Immature natural killer cell (primary cell): ENCODE results near the gene PIEZO1. TPM values are rescaled to one million over a fixed set of nuclear protein-coding genes. Genes with fewer than 3 reads are reported as not detected.

Source experiments
- DNase-seq, 3 donors: peaks; one replicate each; pipeline ENCODE4 v3.0.0; 2022; ENCODE audit warnings: mixed read lengths in 1 of 3
- H3K27ac Mint-ChIP-seq, 6 donors: one replicate each; pipeline ENCODE4 v1.8.0; 2020; ENCODE audit warnings: mixed read lengths in 6 of 6, mild to moderate bottlenecking in 5 of 6, inconsistent platforms in 4 of 6, moderate library complexity in 3 of 6
- H3K27me3 Mint-ChIP-seq, 3 donors: one replicate each; pipeline ENCODE4 v1.8.0; 2020 to 2021; ENCODE audit warnings: low read depth in 3 of 3, mild to moderate bottlenecking in 3 of 3, mixed read lengths in 3 of 3, moderate library complexity in 3 of 3, inconsistent platforms in 1 of 3
- H3K36me3 Mint-ChIP-seq, 3 donors: one replicate each; pipeline ENCODE4 v1.8.0; 2020; ENCODE audit warnings: mixed read lengths in 3 of 3, inconsistent platforms in 2 of 3, mild to moderate bottlenecking in 2 of 3
- H3K4me1 Mint-ChIP-seq, 2 donors: one replicate each; pipeline ENCODE4 v1.8.0; 2020; ENCODE audit warnings: inconsistent platforms in 2 of 2, mild to moderate bottlenecking in 2 of 2, mixed read lengths in 2 of 2, moderate library complexity in 1 of 2
- H3K4me3 Mint-ChIP-seq, 5 donors: one replicate each; pipeline ENCODE4 v1.8.0; 2020; ENCODE audit warnings: mild to moderate bottlenecking in 5 of 5, mixed read lengths in 5 of 5, inconsistent platforms in 3 of 5, moderate library complexity in 3 of 5
- H3K9me3 Mint-ChIP-seq, 6 donors: one replicate each; pipeline ENCODE4 v1.8.0; 2020; ENCODE audit warnings: mild to moderate bottlenecking in 6 of 6, mixed read lengths in 6 of 6, inconsistent platforms in 4 of 6, moderate library complexity in 3 of 6
- polyA plus RNA-seq, 3 donors: library from polyadenylated mRNA; unstranded; fragments of 300-500 nt; fragmentation: Illumina TruSeq; gene quantifications; one replicate each; pipeline ENCODE4 v1.2.3, GENCODE V29; 2021

PIEZO1 gene
- polyA plus RNA-seq, 3 donors from 2014 or later: 5.2 to 41.2 (median 13.1) TPM

GRCh38 chr16:88686439-88687253 lies 98.4 kb downstream of the PIEZO1 start, which contains the start of gene SNAI3:
Gene SNAI3, minus strand, starts transcription at chr16:88686507. Its CDS starts 101 bp downstream, at chr16:88686406.
- Mint-ChIP-seq H3K9me3 (peaks cover 0 to 2% (median 0%) of the 10 kb centered on the region in 6 donors), H3K4me1 (peaks cover 38 to 48% of the 10 kb centered on the region in 2 donors), H3K4me3 (peak within 1 kb of the TSS; percentile 74 to 85 (median 78)), H3K36me3 (no peaks in the 10 kb centered on the region), H3K27me3 (peaks cover 3 to 7% (median 4%) of the 10 kb centered on the region in 3 donors), H3K27ac (peak within 1 kb of the TSS; percentile 46 to 77 (median 74))
- DNase-seq: peak; percentile 83 to 85 (median 85)

- H3K4me1 Mint-ChIP-seq: peaks cover 40 to 50% of the 10 kb centered on the region in 2 donors
- no peaks in the 10 kb centered on the region for H3K36me3 Mint-ChIP-seq
- peak overlapping the region in 3 of 6 donors; percentile 42 to 58 (median 53) for H3K27ac Mint-ChIP-seq
- DNase-seq: no peak
- peaks cover 0 to 2% (median 0%) of the 10 kb centered on the region in 6 donors for H3K9me3 Mint-ChIP-seq
- peak overlapping the region; percentile 74 to 85 (median 78) for H3K4me3 Mint-ChIP-seq
- H3K27me3 Mint-ChIP-seq: peaks cover 3 to 7% (median 4%) of the 10 kb centered on the region in 3 donors
Observed at GRCh38 chr16:88686062-88686438, 99.0 kb downstream of the PIEZO1 start.

GRCh38 chr16:88685156-88686061 lies 99.6 kb downstream of the PIEZO1 start:
- Mint-ChIP-seq H3K27me3 (peaks cover 3 to 7% (median 4%) of the 10 kb centered on the region in 3 donors), H3K4me3 (peak overlapping the region; percentile 74 to 85 (median 78)), H3K36me3 (no peaks in the 10 kb centered on the region), H3K9me3 (no peaks in the 10 kb centered on the region), H3K27ac (peak overlapping the region; percentile 46 to 77 (median 74)), H3K4me1 (peaks cover 37 to 47% of the 10 kb centered on the region in 2 donors)
- DNase-seq: peak; percentile 43 to 56 (median 46)

GRCh38 chr16:88684569-88685155 lies 100.4 kb downstream of the PIEZO1 start:
- no peaks in the 10 kb centered on the region for H3K36me3 Mint-ChIP-seq
- peaks cover 34 to 43% of the 10 kb centered on the region in 2 donors for H3K4me1 Mint-ChIP-seq
- peaks cover 3 to 7% (median 4%) of the 10 kb centered on the region in 3 donors for H3K27me3 Mint-ChIP-seq
- H3K9me3 Mint-ChIP-seq: no peaks in the 10 kb centered on the region
- DNase-seq: no peak
- H3K4me3 Mint-ChIP-seq: peak overlapping the region; percentile 74 to 85 (median 78)
- H3K27ac Mint-ChIP-seq: peak overlapping the region in 4 of 6 donors; percentile 23 to 77 (median 43)

GRCh38 chr16:88681709-88682451 lies 103.1 kb downstream of the PIEZO1 start:
- no peaks in the 10 kb centered on the region for H3K36me3 Mint-ChIP-seq
- peak overlapping the region in 4 of 5 donors; percentile 54 to 76 (median 66) for H3K4me3 Mint-ChIP-seq
- H3K27me3 Mint-ChIP-seq: peaks cover 1 to 7% (median 4%) of the 10 kb centered on the region in 3 donors
- DNase-seq: peak in 2 of 3 donors; percentile 28 to 48
- peaks cover 34 to 37% of the 10 kb centered on the region in 2 donors for H3K4me1 Mint-ChIP-seq
- no peaks in the 10 kb centered on the region for H3K9me3 Mint-ChIP-seq
- peak overlapping the region; percentile 71 to 94 (median 86) for H3K27ac Mint-ChIP-seq

- peaks cover 34 to 37% of the 10 kb centered on the region in 2 donors for H3K4me1 Mint-ChIP-seq
Observed at GRCh38 chr16:88681084-88681680, 103.8 kb downstream of the PIEZO1 start.

GRCh38 chr16:88680554-88681083 lies 104.4 kb downstream of the PIEZO1 start:
- H3K4me1 Mint-ChIP-seq: peaks cover 34 to 37% of the 10 kb centered on the region in 2 donors

More at GRCh38 chr16:88681084-88681680, 103.8 kb downstream of the PIEZO1 start:
- Mint-ChIP-seq H3K36me3 (no peaks in the 10 kb centered on the region), H3K27ac (peak overlapping the region; percentile 28 to 94 (median 86)), H3K4me3 (peak overlapping the region in 4 of 5 donors; percentile 9 to 76 (median 62)), H3K27me3 (peaks cover 1 to 7% (median 4%) of the 10 kb centered on the region in 3 donors), H3K9me3 (no peaks in the 10 kb centered on the region)
- DNase-seq: peak in 2 of 3 donors; percentile 42 to 47

GRCh38 chr16:88678224-88678979 lies 106.6 kb downstream of the PIEZO1 start:
- H3K27ac Mint-ChIP-seq: no peak overlapping the region
- H3K4me1 Mint-ChIP-seq: peaks cover 20 to 21% of the 10 kb centered on the region in 2 donors
- H3K9me3 Mint-ChIP-seq: no peaks in the 10 kb centered on the region
- DNase-seq: no peak
- peaks cover 0 to 3% (median 0%) of the 10 kb centered on the region in 3 donors for H3K36me3 Mint-ChIP-seq
- H3K4me3 Mint-ChIP-seq: no peak overlapping the region
- H3K27me3 Mint-ChIP-seq: peaks cover 1 to 6% (median 5%) of the 10 kb centered on the region in 3 donors

More at GRCh38 chr16:88680554-88681083, 104.4 kb downstream of the PIEZO1 start:
- Mint-ChIP-seq H3K4me3 (peak overlapping the region in 2 of 5 donors; percentile 9 to 29), H3K27me3 (peaks cover 1 to 7% (median 4%) of the 10 kb centered on the region in 3 donors), H3K27ac (peak overlapping the region in 3 of 6 donors; percentile 14 to 86 (median 46)), H3K36me3 (no peaks in the 10 kb centered on the region), H3K9me3 (no peaks in the 10 kb centered on the region)
- no peak for DNase-seq

GRCh38 chr16:88677721-88678120 lies 107.3 kb downstream of the PIEZO1 start:
- peaks cover 19 to 21% of the 10 kb centered on the region in 2 donors for H3K4me1 Mint-ChIP-seq
- peaks cover 0 to 3% (median 0%) of the 10 kb centered on the region in 3 donors for H3K36me3 Mint-ChIP-seq
- H3K27me3 Mint-ChIP-seq: peaks cover 1 to 6% (median 4%) of the 10 kb centered on the region in 3 donors
- no peak overlapping the region for H3K4me3 Mint-ChIP-seq
- no peaks in the 10 kb centered on the region for H3K9me3 Mint-ChIP-seq
- DNase-seq: no peak
- H3K27ac Mint-ChIP-seq: no peak overlapping the region

- peaks cover 0 to 2% (median 0%) of the 10 kb centered on the region in 3 donors for H3K27me3 Mint-ChIP-seq
- no peak for DNase-seq
- no peak overlapping the region for H3K4me3 Mint-ChIP-seq
- no peak overlapping the region for H3K27ac Mint-ChIP-seq
- no peaks in the 10 kb centered on the region for H3K9me3 Mint-ChIP-seq
- H3K36me3 Mint-ChIP-seq: peaks cover 0 to 3% (median 0%) of the 10 kb centered on the region in 3 donors
- H3K4me1 Mint-ChIP-seq: peaks cover 10% of the 10 kb centered on the region in 2 donors
Observed at GRCh38 chr16:88676502-88677242, 108.3 kb downstream of the PIEZO1 start.
